NCI-H2029 (cell line): ENCODE data around the gene PBX4.

ENCODE experiments used
- DNase-seq: peaks from one replicate; lab custom pipeline; 2025; lab: John Stamatoyannopoulos, UW

The PBX4 gene

DNA sequence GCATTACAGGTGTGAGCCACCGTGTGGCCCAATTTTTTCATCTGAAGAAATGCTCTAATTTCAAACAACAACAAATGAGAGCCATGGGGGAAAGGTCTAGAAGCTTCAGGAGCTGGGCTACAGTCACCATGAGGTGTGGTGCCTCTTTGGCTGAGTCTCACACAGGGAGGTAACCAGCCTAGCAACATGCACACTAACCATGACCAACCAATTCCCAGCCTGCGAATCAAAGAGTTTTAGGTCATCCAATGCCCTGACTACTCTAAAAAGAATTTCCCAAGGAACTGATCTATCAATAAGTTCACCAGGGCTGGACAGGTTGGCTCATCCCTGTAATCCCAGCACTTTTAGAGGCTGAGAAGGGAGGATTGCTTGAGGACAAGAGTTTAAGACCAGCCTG is 29.9 kb downstream of the PBX4 start:
- no peak for DNase-seq

DNA sequence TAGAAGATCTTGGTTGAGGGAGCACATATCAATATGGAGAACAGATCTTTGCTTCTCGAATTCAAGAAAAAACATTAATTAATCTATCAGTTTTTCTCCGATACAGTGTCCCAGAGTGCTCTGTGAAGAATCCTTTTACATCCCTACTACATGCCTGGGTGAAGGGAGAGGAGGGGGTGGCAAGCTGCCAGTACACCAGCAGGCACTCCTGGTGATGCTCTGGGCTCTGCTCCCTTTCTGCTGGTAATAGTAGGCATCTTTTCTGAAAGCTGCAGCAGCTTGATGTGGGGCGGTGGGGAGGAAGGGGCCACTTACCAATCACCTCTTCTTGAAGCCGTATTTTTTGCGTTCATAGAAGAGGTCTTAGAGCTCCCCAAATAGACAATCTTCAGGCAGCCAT is 30.7 kb downstream of the PBX4 start:
- DNase-seq = no peak

DNA sequence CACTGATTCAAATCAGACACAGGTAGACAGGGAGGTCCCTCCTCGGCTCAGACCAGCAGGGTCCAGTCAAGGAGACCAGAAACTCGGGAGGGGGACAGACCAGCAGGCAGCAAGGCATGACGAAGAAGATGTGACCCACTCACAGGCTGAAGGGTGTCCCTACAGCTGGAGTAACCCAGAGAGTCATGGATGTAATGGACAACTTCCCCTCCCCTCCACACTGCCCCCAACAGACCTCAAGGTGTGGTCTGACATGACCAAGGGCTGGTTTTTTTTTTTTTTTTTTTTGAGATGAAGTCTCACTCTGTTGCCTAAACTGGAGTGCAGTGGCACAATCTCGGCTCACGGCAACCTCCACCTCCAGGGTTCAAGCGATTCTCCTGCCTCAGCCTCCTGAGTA is 34.1 kb downstream of the PBX4 start:
- no peak for DNase-seq

DNA sequence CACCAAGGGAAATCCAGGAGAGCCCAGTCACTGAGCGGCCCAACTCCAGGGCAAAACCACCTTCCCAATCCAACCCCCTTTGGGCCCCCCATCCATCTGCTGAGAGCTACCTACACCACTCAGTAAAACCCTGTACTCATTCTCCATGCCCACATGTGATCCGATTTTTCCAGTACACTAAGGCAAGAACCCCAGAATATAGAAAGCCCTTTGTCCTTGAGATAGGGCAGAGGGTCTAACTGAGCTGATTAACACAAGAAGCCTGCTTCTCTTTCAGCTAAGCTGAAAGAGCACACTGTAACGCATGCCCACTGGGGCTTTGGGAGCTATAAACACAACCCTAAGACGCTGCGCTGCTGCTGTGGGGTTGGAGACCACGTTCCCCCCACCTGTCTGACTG is 36.0 kb downstream of the PBX4 start:
- no peak for DNase-seq

DNA sequence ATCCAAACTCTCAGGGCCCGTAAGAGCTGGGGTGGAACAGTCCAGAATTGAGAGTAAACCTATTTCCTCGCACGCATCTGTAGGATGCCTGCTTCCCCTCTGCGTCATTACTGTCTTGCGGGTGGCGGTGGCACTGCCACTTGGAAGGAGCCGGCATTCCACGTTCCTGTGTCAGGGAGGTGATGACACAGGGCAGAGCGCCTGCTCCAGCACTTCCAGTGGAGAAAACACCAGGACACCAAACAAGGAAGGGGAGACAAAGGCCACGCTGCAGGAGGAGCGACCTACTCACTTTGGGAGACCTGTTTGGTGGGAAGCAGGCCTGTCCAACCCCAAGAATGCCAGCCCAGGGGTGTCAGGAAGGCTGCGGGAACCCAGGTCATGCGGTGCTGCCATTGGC is 37.1 kb downstream of the PBX4 start:
- no peak for DNase-seq

DNA sequence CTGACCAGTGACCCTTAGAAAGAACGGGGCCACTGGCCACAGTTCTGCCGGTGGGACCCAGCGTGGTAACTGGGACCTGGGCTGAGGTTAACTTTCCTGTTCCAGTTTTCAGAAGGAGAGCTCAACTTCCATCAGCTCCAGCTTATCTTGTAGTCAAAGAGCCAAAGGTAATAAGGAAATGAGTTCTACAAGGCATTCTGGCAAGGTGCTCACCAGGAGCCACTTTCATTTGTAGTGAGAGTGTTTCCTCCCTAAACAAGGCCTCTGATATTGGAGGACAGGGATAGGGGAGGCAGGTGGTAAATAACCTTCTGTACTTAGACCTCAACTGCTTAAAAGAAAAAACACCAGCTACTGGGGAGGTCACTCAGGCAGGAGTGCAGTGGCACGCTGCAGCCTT is 38.1 kb downstream of the PBX4 start:
- no peak for DNase-seq

DNA sequence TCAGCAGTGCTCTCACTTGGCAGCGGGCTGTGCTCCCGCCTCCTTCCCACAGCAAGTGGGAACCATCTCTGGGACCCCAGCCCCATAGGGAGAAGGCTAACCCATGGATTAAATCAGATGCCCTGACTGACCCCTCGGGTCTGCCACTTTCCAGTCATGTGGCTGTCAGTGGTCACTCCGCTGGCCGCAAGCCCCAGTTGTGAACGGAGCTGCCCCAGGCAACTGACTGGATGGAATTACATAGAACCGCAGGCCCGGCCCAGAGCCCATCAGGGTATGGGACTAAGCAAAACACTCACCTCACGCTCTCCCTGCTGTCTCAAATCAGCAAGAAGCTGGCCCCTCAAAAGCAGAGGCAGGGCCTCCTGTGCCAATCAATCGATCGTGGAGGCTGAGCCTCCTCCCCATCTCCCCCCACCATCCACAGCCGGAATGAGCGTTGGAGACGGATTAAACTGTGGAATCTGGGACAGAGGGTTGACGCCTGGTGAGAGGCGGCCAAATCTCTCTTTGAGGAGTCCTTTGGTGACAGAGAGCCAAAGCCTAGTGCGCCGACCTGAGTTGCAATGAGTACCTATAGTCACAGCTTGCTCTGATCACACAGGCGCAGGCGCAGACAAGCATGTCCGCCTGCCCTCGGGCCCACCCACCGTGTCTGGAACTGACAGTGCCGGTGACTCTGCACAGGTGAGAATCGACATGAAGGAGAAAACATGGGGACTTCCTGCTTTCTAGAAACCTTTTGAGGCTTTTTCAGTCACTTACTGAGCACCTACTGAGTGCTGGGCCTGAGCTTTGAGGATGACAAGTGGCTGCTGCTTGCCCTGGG is 38.7 kb downstream of the PBX4 start:
- no peak for DNase-seq

DNA sequence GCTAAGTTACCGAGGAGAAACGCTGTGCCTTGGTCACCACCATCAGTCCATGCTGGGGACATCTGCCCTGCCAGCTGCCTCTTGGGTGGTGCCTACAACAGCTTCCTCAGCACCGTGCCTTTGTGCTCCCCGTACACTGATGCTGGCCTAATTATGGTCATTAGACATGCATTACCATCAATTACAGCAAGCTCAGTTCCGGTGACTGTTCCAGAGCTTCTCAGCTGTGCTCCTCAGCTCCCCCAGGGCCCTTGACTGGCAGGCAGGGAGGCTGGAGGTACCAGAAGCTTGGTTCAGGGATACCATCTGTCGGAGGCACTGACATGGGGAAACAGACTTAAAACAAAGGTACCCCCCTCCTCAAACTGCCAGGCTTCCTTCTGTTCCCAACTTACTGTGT is 40.2 kb downstream of the PBX4 start:
- DNase-seq = no peak

DNA sequence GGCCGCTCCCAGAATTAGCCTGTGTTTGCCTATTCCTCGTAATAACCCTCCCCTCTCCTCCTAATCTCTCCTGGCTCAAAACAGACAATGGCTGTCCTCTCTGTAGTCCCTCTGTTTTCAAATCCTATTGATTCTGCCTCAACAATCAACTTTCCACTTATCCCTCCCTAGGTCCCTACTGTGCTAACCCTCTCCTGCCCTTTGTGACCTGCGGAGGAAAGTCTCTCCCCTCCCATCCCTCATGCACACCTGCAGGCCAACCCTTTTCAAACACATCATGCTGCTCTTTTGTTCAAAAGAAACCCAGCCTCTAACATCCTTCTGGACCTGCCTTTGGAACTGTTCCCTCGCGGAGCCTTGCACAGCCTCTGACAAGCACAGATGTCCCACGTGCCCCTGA is 43.1 kb downstream of the PBX4 start:
- DNase-seq = no peak

DNA sequence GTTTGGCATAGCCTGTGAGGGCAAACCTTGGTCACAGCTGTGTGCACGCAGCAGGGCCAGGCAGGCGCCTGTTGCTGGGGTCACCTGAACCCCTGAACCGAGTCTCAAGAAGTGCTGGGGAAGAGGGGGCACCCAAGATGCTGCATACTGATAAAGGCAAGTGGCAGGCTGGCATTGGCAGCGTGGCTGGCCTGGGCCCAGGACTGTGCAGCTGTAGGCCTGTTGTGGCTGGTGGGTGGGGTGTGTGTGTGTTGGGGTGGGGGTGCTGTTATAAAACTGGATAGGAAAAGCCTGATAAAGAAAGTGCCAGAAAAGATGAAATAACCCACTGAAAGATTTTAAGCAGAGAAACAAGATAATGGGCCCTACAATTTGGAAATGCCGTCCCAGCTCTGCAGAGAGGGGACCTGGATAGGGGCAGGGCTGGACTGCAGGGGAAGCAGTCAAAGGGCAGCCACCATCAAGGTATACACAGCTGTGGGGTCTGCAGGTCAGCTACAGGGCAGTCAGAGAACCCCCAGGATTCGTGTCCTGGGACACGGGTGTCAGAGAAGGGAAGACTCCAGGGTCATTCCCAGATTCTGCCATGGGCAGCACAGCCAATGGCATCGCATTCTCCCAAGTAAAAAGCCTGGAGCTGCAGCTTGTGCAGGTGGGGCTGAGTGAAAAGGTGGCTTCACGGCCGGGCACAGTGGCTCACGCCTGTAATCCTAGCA is 47.3 kb downstream of the PBX4 start:
- DNase-seq = no peak

DNA sequence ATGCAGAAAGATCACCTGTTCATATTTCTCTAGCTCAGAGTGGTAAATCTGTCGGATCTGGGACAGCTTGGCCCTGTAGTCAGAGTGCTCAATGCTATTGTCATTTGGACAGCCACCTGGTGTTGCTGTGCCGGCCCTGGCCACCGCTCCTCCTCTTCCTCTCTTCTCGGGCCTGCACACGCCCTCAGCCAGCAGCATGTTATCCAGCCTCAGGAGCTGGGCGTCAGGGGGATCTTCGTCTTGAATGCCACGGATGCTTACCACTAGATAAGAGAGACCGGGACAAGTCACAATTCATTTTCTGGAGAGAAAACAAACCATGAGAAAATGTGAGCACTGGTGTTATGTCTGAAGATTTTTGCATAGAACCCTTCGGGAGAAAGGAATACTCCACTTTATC is 47.9 kb downstream of the PBX4 start:
- DNase-seq = no peak

DNA sequence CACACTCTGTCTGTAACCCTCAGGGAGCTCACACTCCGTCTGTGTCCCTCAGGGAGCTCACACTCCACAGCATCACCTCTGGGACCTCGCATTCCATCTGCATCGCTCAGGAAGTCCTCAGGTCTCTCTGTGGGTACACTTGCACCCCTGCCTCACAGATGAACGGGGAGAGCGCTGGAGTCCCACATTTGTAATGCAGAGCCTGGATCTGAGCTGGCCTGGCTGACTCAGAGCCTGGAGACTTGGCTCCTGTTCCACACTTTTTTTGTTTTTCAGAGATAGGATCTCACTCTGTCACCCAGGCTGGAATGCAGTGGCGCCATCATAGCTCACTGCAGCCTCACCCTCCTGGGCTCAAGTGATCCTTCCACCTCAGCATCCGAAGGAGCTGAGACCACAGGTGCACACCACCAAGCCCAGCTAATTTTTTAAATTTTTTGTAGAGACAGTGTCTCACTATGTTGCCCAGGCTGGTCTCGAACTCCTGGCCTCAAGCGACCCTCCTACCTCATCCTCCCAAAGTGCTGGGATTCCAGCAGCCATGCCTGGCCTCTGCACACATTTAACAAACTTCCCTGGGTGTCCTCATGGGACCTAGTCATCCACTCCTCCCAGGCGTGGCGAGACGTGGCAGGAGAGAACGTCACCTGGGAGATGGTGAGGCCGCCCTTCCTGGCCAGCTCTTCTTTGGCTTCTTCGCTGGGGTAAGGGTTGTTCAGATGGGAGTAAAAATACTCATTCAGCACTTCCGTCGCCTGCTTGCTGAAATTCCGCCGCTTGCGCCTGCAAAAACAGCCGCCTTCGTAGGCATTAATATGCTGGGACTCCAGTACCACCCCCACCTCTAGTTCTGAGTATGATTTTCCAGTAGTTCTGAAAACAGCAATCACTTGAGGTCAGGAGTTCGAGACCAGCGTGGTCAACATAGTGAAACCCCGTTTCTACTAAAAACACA is 49.4 kb downstream of the PBX4 start:
- DNase-seq = no peak

DNA sequence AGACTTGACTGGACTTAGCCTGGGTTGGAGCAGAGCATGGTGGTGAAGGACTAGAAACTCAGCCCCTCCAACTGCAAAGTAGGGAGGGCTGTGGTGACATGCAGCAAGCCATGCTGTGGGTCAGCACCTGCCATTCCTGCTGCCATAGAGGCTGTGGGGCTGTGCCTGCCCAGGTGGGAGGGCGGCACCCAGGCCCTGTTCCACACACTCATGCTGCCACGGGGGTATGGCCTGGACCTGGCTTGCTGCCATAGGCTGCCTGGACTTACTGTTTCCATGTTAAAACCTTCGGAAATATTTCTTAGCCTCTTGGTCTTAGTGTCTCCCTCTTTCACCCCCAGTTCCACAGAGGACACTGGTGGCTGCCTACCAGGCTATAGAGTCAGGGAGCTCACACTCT is 51.1 kb downstream of the PBX4 start:
- no peak for DNase-seq

DNA sequence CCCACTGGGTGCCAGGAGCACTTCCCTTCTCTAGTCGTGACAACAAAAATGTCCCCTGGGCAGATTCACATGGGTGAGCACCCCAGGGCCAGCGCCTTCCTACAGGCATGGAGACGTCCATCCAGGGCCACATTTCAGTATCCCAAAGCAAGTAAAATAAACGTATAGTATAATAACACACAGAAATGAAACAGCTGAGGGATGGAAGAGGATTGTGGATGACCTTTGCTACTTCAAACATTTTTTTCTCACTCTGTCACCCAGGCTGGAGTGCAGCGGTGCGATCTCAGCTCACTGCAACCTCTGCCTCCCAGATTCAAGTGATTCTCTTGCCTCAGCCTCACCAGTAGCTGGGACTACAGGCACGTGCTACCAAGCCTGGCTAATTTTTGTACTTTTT is 52.2 kb downstream of the PBX4 start:
- no peak for DNase-seq

DNA sequence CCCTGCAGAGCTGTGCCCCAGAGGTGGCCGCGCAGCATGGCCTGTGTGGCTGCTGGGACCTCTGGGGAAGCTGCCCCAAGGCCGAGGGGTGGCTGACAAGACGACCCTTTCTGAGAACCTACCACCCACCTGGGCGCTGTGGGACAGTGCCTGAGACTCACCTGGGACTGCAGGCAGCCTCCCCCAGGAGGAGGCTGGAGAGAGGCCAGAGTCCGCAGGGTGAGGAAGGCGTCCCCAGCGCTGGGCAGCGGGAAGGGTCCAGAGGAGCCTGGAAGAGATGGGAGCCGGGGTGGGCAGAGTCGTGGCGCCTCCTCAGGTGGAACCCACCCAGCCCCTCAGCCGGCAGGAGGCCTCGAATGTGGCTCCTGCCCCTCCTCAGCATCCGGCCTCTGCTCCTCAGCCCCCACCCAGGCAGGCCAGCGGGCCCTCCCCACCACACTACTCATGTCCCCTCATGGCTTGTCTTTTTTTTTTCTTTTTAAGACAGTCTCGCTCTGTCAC is 55.1 kb downstream of the PBX4 start:
- no peak for DNase-seq

DNA sequence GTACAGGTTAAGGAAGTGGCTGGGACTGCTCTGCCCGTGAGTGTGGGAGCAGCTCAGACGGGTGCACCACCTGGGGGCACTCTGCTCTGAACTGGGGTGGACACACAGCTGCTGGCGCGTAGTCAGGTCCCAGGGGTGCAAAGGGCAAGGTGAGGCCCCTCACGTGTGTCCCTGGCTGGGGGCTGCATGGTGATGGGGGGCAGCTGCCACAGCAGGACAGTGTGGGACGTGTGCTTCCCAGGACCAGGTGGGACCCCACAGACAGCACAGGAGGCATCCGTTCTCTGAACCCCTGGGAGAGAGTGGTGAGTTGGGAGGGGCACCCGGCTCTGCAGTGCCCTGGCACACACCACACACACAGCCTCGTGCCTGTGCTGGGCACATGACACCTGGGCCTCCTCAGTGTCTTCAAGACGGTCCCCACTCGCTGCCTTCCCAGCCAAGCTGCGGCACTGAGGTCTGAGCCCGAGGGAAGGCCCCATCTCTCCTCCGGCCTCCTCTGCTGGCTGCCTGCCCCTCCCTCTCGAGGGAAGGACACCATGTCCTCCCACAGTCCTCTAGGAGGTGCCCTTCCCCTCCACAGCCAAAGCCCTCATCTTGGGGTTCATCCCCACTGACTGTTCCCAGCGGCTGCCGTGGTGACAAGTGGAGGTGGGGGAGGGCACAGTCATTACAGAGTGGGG is 55.7 kb downstream of the PBX4 start:
- no peak for DNase-seq

DNA sequence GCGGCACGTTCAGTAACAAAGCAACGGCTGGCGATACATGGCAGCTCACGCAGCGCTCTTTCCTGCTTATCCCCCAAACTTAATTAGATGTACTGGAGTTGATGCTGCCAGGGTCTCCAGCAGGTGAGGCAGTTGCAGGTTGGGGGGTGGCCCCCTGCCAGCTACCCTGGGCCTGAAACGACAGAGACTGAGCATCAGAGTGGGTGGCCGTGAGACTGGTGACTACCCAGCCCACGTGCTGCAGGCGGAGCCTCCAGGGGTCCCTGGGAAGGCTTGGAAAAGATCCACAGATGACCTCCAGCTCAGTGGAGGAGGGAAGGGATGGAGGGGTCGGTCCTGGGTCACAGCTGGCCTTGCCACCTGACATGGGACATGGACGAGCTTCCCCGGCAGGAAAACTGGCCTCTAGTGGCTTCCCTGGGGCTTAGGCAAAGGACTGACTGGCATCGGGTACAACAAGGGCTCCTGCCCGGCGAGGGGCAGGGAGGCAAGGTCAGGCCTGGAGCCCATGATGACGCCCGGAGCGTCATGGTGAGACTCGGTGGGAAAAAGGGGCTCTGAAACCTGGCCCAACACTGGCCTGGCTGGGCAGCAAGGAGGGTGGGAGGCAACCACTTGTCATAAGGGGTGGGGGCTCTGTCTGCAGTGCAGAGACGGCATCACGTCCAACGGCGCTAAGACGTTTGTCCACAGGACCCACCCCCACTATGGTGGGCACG is 56.4 kb downstream of the PBX4 start:
- DNase-seq = no peak

DNA sequence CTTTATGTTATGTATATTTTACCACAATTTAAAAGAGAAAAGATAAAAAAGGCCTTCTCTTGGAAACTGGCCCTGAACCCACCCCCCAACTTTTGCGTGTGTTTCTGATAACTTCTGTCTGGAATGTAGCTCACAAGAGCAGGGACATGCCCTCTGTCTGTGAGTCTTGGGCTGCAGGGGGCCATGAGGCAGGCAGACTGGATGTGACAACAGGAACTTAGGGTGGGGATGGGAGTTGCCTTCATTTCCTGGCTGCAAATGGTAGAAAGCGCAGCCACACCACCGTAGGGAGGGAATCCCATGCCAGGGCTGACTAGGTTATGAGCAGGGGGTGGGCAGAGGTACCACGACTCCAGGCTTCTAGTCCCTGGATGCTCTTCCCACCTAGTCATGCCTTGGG is 58.6 kb downstream of the PBX4 start:
- DNase-seq = no peak

DNA sequence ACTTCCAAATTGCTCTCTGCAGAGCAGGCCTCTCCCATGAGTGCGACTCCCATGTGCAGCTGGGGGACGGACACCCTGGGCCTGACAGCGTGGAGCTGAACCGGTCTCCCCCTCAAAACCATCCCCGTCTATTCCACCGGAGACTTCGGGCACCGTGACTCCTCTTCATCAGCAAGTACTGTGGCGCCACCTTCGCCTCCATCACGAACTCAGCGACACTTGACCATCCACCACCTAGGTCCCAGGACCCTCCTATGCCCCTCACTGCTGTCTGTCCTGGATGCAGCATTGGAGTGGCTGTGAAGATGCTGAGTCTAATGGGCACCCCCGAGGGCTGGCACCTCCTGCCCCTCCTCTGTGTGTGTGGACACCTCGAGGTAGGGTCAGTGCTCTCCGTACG is 59.9 kb downstream of the PBX4 start:
- no peak for DNase-seq

DNA sequence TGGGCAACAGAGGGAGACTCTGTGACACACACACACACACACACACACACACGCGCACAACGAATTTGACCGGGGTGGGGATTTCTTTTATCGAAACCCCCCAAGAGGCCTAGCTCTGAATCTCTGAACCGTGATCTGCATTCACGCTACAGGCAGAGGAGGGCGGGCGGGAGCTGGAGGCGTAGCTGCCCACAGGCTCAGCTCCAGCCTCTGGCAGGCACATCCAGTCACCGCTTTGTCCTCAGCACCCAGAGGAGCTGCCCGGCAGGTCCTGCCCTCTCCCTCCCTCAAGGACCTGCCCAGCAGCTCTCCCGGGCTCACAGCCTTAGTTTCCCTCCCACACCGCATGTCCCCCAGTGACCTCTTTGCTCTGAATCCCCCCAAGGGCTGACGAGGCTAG is 60.4 kb downstream of the PBX4 start:
- DNase-seq = no peak
